Activated gamma-delta T cell treated with Interleukin-2 at 50 U/mL for 16 hours (primary cell): ENCODE data around the gene CDKN1A.
A peak's percentile ranks its signal among the peaks of the same experiment; 100 is the strongest.

Source experiments
- DNase-seq: peaks from one replicate; pipeline ENCODE4 v3.0.0-alpha.2; 2020

CDKN1A gene

GRCh38 chr6:36679043-36679833, 724 bp downstream of the CDKN1A start:
- peak; percentile 11 for DNase-seq

DNA sequence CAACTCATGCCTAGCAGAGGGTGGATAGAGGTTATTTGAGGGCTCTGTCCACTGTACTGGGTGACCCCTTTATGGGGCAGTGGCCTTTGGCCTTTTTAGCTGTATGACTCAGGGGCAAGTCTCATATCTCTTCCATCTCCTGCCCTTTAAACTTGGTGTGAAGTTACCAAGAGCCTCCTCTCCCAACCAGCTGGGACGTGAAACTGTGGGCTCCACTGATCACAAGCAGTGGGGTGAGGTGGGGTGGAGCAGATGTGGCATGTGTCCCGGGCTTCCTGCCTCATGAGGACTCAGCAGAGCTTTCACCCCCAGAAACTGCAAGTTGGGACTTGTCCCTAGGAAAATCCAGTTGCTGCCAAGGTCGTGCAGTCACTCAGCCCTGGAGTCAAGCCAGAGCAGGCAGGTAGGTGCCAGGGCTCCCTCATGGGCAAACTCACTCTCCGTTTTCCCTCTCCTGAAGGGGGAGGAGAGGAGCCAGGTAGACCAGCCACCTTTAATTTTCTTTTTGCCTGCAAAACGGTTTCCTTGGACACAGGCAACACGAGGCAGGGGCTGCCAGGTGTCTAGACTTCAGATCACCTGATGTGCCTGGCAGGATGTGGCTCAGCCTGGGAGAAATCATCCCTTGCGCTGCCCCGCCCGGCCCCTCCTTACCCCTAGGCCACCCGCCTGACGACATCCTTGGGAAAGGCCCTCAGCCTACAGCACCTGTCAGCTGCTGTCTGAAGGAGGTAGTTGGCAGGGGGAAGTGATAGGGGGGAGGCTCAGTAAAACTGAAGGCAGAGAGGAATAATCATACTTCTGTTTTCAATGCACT, 4.0 kb downstream of the CDKN1A start:
- peak; percentile 7 for DNase-seq

GRCh38 chr6:36683145-36683655, 4.7 kb downstream of the CDKN1A start:
- DNase-seq = no peak

DNA sequence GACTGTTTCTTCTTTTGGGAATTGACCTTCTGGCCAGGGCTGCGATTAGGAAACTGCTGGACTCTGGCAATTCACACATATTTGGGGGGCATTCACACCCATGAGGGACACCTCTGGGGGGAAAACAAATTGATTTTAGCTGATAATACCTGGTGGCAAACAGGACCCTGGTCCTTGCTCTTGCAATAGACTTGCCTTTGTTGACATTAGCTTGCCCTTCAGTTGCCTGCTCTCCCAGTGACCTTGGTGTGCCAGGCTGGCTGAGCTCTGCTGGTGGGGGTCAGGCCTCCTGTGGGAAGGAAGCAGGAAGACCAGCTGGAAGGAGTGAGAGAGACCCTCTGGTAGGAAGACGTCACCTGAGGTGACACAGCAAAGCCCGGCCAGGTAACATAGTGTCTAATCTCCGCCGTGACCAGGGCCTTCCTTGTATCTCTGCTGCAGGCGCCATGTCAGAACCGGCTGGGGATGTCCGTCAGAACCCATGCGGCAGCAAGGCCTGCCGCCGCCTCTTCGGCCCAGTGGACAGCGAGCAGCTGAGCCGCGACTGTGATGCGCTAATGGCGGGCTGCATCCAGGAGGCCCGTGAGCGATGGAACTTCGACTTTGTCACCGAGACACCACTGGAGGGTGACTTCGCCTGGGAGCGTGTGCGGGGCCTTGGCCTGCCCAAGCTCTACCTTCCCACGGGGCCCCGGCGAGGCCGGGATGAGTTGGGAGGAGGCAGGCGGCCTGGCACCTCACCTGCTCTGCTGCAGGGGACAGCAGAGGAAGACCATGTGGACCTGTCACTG, 5.3 kb downstream of the CDKN1A start:
- DNase-seq = no peak

- no peak for DNase-seq
Measured at GRCh38 chr6:36684447-36684812, 5.9 kb downstream of the CDKN1A start.

DNA sequence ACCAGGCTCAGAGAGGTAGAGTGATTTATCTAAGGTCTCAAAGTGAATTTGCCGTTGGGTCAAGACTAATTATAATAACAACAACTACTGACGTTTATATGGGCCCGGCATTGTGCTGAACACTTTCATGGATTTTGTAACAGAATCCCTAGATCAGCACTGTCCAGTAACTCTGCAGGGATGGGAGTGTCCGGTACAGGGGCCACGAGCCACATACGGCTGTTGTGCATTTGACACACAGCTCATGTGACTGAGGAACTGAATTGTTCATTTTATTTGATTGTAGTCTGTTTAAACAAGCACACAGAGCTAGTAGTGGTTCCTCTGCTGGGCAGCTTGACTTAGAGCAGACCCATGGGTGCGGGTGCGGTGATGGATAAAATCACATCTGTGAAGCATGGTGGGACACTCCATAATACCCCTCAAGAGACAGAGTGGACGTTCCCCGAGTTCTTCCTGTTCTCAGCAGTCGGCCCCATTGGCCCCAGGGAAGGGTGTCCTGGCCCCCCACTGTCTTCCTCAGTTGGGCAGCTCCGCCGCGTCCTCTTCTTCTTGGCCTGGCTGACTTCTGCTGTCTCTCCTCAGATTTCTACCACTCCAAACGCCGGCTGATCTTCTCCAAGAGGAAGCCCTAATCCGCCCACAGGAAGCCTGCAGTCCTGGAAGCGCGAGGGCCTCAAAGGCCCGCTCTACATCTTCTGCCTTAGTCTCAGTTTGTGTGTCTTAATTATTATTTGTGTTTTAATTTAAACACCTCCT, 6.8 kb downstream of the CDKN1A start:
- DNase-seq = no peak

DNA sequence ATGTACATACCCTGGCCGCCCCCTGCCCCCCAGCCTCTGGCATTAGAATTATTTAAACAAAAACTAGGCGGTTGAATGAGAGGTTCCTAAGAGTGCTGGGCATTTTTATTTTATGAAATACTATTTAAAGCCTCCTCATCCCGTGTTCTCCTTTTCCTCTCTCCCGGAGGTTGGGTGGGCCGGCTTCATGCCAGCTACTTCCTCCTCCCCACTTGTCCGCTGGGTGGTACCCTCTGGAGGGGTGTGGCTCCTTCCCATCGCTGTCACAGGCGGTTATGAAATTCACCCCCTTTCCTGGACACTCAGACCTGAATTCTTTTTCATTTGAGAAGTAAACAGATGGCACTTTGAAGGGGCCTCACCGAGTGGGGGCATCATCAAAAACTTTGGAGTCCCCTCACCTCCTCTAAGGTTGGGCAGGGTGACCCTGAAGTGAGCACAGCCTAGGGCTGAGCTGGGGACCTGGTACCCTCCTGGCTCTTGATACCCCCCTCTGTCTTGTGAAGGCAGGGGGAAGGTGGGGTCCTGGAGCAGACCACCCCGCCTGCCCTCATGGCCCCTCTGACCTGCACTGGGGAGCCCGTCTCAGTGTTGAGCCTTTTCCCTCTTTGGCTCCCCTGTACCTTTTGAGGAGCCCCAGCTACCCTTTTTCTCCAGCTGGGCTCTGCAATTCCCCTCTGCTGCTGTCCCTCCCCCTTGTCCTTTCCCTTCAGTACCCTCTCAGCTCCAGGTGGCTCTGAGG, 7.6 kb downstream of the CDKN1A start:
- no peak for DNase-seq

- DNase-seq = no peak
Measured at GRCh38 chr6:36686668-36687513, 8.4 kb downstream of the CDKN1A start.

DNA sequence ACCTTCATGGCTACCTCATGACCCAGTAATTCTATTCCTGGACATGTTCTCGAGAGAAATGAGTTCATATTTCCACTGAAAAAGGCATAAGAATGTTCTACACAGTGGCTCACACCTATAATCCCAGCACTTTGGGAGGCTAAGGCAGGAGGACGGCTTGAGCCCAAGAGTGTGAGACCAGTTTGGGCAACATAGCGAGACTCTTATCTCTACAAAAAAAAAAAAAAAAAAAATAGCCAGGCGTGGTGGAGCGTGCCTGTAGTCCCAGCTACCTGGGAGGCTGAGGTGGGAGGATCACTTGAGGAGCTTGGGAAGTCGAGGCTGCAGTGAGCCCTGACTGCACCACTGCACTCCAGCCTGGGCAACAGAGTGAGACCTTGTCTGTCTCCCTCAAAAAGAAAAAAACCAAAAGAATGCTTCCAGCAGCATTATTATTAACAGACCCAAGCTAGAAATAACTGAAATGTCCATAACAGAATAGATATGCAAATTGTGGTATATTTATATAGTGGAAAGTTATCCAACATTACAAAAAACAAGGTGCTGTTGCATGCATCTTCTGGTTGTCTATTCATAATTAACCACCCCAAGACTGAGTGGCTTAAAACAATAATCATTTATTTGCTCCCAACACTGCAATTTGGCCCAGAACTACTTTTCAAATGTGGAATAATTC, 9.7 kb downstream of the CDKN1A start:
- DNase-seq = no peak

- no peak for DNase-seq
Measured at GRCh38 chr6:36688739-36689075, 10.2 kb downstream of the CDKN1A start.

- DNase-seq = no peak
Measured at GRCh38 chr6:36691011-36691410, 12.5 kb downstream of the CDKN1A start.

DNA sequence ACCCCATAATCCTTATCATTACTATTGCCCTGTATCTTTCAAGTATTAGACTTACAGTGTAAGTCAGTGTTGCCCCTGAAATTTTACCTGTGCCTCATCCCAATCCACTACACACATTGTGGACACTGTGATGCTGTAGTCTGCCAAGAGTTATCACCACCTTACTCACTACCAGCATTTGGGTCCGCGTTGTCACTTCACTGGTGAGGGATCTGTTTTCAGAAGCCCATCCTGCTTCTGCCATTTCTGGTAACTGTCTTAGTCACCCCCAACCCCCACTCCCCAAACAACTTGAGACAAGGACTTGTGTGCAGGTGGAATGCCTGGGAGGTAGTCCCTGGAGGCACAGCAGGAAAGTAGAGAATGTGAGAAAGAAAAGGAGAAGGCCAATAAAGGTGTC, 13.1 kb downstream of the CDKN1A start:
- no peak for DNase-seq

DNA sequence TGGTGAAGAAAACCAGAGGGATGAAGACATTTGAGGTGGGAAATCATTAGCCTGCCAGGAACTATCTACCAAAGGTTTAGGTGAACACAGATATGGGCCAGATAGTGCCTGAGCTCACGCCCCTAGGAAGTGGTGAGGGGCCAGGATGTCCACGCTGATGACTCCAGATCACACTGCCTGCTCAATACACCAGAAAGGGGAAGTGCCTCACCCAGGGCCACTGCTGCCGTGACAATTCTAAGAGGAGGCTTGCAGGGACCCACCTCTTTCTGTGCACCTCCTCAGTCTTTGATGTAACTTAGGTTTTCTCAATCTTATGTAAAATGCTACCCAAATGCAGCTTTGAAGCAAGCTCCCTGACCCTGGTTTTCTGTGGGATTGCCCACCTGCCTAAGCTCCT, 13.7 kb downstream of the CDKN1A start:
- peak; percentile 31 for DNase-seq

DNA sequence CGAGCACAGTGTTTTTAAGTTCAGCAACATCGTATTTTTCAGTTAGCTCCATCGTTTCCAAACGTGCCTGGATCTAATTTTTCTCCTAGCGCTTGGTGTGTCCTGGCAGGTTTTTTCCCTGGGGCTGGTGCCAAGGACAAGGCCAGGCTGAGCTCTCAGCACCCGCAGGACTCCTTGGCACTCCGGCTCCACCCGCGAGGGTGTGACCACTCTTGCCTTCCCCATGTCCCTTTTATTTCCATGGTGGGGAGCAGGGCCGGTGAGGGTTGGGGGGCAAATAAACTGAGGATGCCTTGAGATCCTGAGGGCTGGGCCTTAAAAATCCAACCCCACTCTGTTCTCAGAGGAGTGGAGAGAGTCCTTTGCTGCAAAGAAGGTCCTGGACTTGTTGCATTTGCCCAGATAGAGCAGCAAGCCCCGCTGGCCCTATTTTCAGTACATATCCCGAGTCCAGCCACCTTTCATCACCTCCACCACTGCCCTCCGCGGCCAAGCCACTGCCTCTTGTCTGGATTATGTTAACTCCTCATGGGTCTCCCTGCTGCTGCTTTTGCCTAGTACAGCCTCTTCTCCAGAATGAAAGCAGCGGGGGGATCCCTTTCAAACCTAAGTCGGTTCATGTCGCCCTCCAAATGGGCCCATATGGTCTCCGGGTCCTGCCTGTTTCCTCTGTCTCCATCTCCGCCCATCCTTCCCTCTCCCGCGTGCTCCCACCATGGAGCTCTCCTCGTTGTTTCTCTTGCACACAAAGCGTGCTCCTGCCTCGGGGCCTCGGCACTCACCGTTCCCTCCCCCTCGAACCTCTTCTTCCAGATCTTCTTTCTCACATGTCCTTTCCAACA, 14.6 kb downstream of the CDKN1A start:
- DNase-seq = no peak

DNA sequence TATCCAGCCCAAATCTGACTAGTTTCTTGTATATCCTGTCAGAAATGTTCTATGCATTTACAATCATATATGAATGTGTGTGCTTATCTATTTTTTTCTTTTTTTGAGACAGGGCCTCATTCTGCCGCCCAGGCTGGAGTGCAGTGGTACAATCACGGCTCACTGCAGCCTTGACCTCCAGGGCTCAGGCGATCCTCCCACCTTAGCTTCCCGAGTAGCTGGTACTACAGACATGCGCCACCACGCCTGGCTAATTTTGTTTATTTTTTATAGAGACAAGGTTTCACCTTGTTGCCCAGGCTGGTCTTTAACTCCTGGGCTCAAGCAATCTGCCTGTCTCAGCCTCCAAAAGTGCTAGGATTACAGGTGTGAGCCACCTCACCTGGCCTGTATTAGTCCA, 16.1 kb downstream of the CDKN1A start:
- no peak for DNase-seq

- no peak for DNase-seq
Measured at GRCh38 chr6:36695414-36695813, 16.9 kb downstream of the CDKN1A start.

- DNase-seq = no peak
Measured at GRCh38 chr6:36697481-36697903, 19.0 kb downstream of the CDKN1A start, which contains the start of gene RAB44. TSS of gene RAB44 (plus strand) at chr6:36697826. CDS start at chr6:36704236, 6,410 bp downstream.

DNA sequence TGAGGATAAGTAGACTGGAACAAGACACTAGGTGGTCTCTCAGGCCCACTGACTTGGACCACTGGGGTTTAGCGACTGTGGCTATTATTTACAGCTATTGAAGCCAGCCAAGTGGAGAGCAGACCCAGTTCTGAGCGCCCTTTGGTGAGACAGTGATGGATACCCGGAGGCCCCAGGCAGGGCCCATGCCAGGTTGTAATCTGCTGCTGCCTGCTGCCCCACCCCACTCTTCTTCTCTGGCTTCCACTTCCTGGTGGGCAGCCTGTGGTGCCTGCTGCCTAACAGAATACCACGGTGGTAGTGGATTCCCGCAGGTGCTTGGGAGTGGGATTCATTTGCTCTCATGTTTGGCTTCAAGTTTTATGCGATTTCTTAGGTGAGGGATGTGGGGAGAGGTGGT, 19.7 kb downstream of the CDKN1A start:
- DNase-seq = no peak

- DNase-seq = no peak
Measured at GRCh38 chr6:36698871-36699271, 20.4 kb downstream of the CDKN1A start.
